Naive thymus-derived CD4-positive, alpha-beta T cell (primary cell): ENCODE results near the gene GFPT2. TPM values are rescaled to one million over a fixed set of nuclear protein-coding genes. Genes with fewer than 3 reads are reported as not detected.

Experiments
- ATAC-seq: fragments of 150-1000 bp; cut with Tn5 transposase; 2 replicates; pipeline ENCODE4 v1.10.0; 2021; ENCODE audit warnings: mild to moderate bottlenecking, moderate library complexity
- CTCF ChIA-PET: fragments of 350-600 bp; sonication (Branson Sonifier 250); formaldehyde crosslinking; loops from one replicate; lab custom pipeline; 2021; ENCODE audit warnings: antibody characterized with exemption; lab: Charles Lee
- POLR2A ChIA-PET: fragments of 350-600 bp; sonication (Branson Sonifier 250); formaldehyde crosslinking; loops from one replicate; lab custom pipeline; 2021; ENCODE audit warnings: antibody characterized with exemption, inconsistent platforms; lab: Charles Lee
- DNase-seq, 9 donors: peaks; one replicate each; pipeline versions ENCODE4 v3.0.0 to v3.0.0-alpha.2; 2020 to 2022; ENCODE audit warnings: mixed read lengths in 1 of 9
- H3K27ac ChIP-seq: one replicate; pipeline ENCODE4 v1.7.0; 2013; ENCODE audit warnings: mild to moderate bottlenecking, low read depth, low read length, moderate library complexity
- H3K27me3 ChIP-seq, 2 donors: one replicate each; pipeline ENCODE4 v1.7.0; 2013; ENCODE audit warnings: low read length in 2 of 2, mild to moderate bottlenecking in 2 of 2, moderate library complexity in 2 of 2; ENCODE audit not compliant: control insufficient read depth in 2 of 2, insufficient read depth in 2 of 2
- H3K36me3 ChIP-seq, 3 experiments: 1 replicate in 2 of 3; 2 replicates in 1 of 3; pipeline ENCODE4 v1.7.0; 2013; ENCODE audit warnings: low read length in 3 of 3, mild to moderate bottlenecking in 3 of 3, moderate library complexity in 1 of 3; ENCODE audit not compliant: insufficient read depth in 3 of 3, control insufficient read depth in 2 of 3
- H3K4me1 ChIP-seq, 2 donors: one replicate each; pipeline ENCODE4 v1.7.0; 2013; ENCODE audit warnings: low read length in 2 of 2, mild to moderate bottlenecking in 2 of 2, moderate library complexity in 1 of 2; ENCODE audit not compliant: control insufficient read depth in 2 of 2, insufficient read depth in 2 of 2
- H3K4me3 ChIP-seq: 2 replicates; pipeline ENCODE4 v1.7.0; 2013; ENCODE audit warnings: mild to moderate bottlenecking, low read length
- H3K9me3 ChIP-seq, 3 experiments: 1 replicate in 2 of 3; 2 replicates in 1 of 3; pipeline ENCODE4 v1.7.0; 2013; ENCODE audit warnings: low read length in 3 of 3; ENCODE audit not compliant: control insufficient read depth in 2 of 3
- H3K27ac Mint-ChIP-seq, 9 donors: one replicate each; pipeline ENCODE4 v1.8.0; 2020 to 2022; ENCODE audit warnings: mixed read lengths in 9 of 9, mild to moderate bottlenecking in 8 of 9, moderate library complexity in 5 of 9, inconsistent platforms in 2 of 9
- H3K27me3 Mint-ChIP-seq, 5 donors: one replicate each; pipeline ENCODE4 v1.8.0; 2021 to 2022; ENCODE audit warnings: mixed read lengths in 5 of 5, mild to moderate bottlenecking in 1 of 5
- H3K36me3 Mint-ChIP-seq, 5 donors: one replicate each; pipeline ENCODE4 v1.8.0; 2020 to 2022; ENCODE audit warnings: mixed read lengths in 5 of 5, mild to moderate bottlenecking in 3 of 5, inconsistent platforms in 1 of 5
- H3K4me1 Mint-ChIP-seq, 7 donors: one replicate each; pipeline ENCODE4 v1.8.0; 2020 to 2022; ENCODE audit warnings: mixed read lengths in 7 of 7, mild to moderate bottlenecking in 3 of 7, inconsistent platforms in 1 of 7
- H3K4me3 Mint-ChIP-seq, 10 donors: one replicate each; pipeline ENCODE4 v1.8.0; 2020 to 2022; ENCODE audit warnings: mild to moderate bottlenecking in 10 of 10, mixed read lengths in 10 of 10, moderate library complexity in 6 of 10, inconsistent platforms in 2 of 10
- H3K9me3 Mint-ChIP-seq, 11 donors: one replicate each; pipeline ENCODE4 v1.8.0; 2020 to 2022; ENCODE audit warnings: mixed read lengths in 11 of 11, mild to moderate bottlenecking in 4 of 11, inconsistent platforms in 1 of 11, moderate library complexity in 1 of 11
- intact Hi-C, 2 donors: fragments of 100-400 bp; cut with micrococcal nuclease; formaldehyde crosslinking; loops; one replicate each; pipeline ENCODE4 v1.15.1; 2023
- polyA plus RNA-seq, 2 donors: library from polyadenylated mRNA; unstranded; fragments of 300-500 nt; fragmentation: Illumina TruSeq; gene quantifications; one replicate each; pipeline ENCODE4 v1.2.3, GENCODE V29; 2021
- total RNA-seq, 6 experiments: library from RNA in 5 of 6; stranded (reverse) in 5 of 6; gene quantifications; 1 replicate in 5 of 6; 2 replicates in 1 of 6; pipeline ENCODE4 v1.2.3 and lab custom pipeline; 2021 to 2026

Gene GFPT2
- total and polyA plus RNA-seq, 7 experiments from 2014 or later, result 0.16 to 0.81 TPM; not detected in 5

GRCh38 chr5:180326989-180327565 lies 26.1 kb downstream of the GFPT2 start:
- no peaks in the 10 kb centered on the region for H3K4me1 ChIP-seq
- no peak overlapping the region for H3K4me3 Mint-ChIP-seq
- intact Hi-C loops, result no loop called here
- H3K4me3 ChIP-seq, result no peak overlapping the region
- ATAC-seq (no peak), DNase-seq (no peak)
- no peaks in the 10 kb centered on the region for H3K9me3 ChIP-seq
- ChIA-PET CTCF (no interaction called here), POLR2A (interaction anchor here (0.7 kb wide), 1 partner anchor 11 kb away, joined by 3 read pairs; no protein-coding TSS in a partner anchor)
- H3K4me1 Mint-ChIP-seq, result peaks cover 0 to 3% (median 0%) of the 10 kb centered on the region in 7 donors
- no peaks in the 10 kb centered on the region for H3K27me3 ChIP-seq
- H3K27ac ChIP-seq, result no peak overlapping the region
- H3K36me3 ChIP-seq, result no peaks in the 10 kb centered on the region
- H3K9me3 Mint-ChIP-seq, result no peaks in the 10 kb centered on the region
- no peak overlapping the region for H3K27ac Mint-ChIP-seq
- no peaks in the 10 kb centered on the region for H3K36me3 Mint-ChIP-seq
- peaks cover 0 to 15% (median 6%) of the 10 kb centered on the region in 5 donors for H3K27me3 Mint-ChIP-seq

- intact Hi-C loops, result no loop called here
- H3K4me3 ChIP-seq, result no peak overlapping the region
- no peak for DNase-seq
- POLR2A ChIA-PET, result no interaction called here
- Mint-ChIP-seq H3K27ac (no peak overlapping the region), H3K4me1 (peaks cover 0 to 3% (median 0%) of the 10 kb centered on the region in 7 donors), H3K9me3 (no peaks in the 10 kb centered on the region), H3K36me3 (no peaks in the 10 kb centered on the region), H3K4me3 (no peak overlapping the region), H3K27me3 (no peaks in the 10 kb centered on the region)
- no peaks in the 10 kb centered on the region for H3K4me1 ChIP-seq
- no peak for ATAC-seq
- H3K9me3 ChIP-seq, result no peaks in the 10 kb centered on the region
- CTCF ChIA-PET, result interaction anchor here (0.6 to 2.0 kb wide), 5 partner anchors 8 to 610 kb away, joined by 3 to 8 read pairs (median 3); no protein-coding TSS in a partner anchor
- H3K27ac ChIP-seq, result no peak overlapping the region
- no peaks in the 10 kb centered on the region for H3K36me3 ChIP-seq
- H3K27me3 ChIP-seq, result no peaks in the 10 kb centered on the region
These were observed 28.6 kb downstream of the GFPT2 start for GRCh38 chr5:180324601-180324950.

- Mint-ChIP-seq H3K27ac (no peak overlapping the region), H3K4me1 (peaks cover 0 to 3% (median 0%) of the 10 kb centered on the region in 7 donors), H3K4me3 (no peak overlapping the region), H3K36me3 (no peaks in the 10 kb centered on the region), H3K27me3 (no peaks in the 10 kb centered on the region), H3K9me3 (no peaks in the 10 kb centered on the region)
- Histone ChIP-seq H3K4me3 (no peak overlapping the region), H3K4me1 (no peaks in the 10 kb centered on the region), H3K36me3 (no peaks in the 10 kb centered on the region), H3K27me3 (no peaks in the 10 kb centered on the region), H3K9me3 (no peaks in the 10 kb centered on the region), H3K27ac (no peak overlapping the region)
- ChIA-PET CTCF (interaction anchor here (0.6 to 2.0 kb wide), 5 partner anchors 8 to 610 kb away, joined by 3 to 8 read pairs (median 3); no protein-coding TSS in a partner anchor), POLR2A (no interaction called here)
- no peak for ATAC-seq
- no peak for DNase-seq
- intact Hi-C loops, result no loop called here
These were observed 29.1 kb downstream of the GFPT2 start for GRCh38 chr5:180323941-180324600.

GRCh38 chr5:180323160-180323559 lies 30.0 kb downstream of the GFPT2 start:
- Mint-ChIP-seq H3K4me3 (no peak overlapping the region), H3K27me3 (no peaks in the 10 kb centered on the region), H3K9me3 (no peaks in the 10 kb centered on the region), H3K27ac (no peak overlapping the region), H3K36me3 (no peaks in the 10 kb centered on the region), H3K4me1 (peaks cover 0 to 3% (median 0%) of the 10 kb centered on the region in 7 donors)
- no peaks in the 10 kb centered on the region for H3K27me3 ChIP-seq
- ATAC-seq, result no peak
- no peaks in the 10 kb centered on the region for H3K4me1 ChIP-seq
- H3K36me3 ChIP-seq, result no peaks in the 10 kb centered on the region
- DNase-seq, result no peak
- POLR2A ChIA-PET, result no interaction called here
- CTCF ChIA-PET, result interaction anchor here (0.9 kb wide), 1 partner anchor 29 kb away, joined by 3 read pairs; no protein-coding TSS in a partner anchor
- intact Hi-C loops, result no loop called here
- H3K27ac ChIP-seq, result no peak overlapping the region
- no peaks in the 10 kb centered on the region for H3K9me3 ChIP-seq
- H3K4me3 ChIP-seq, result no peak overlapping the region

- no peak overlapping the region for H3K27ac Mint-ChIP-seq
- H3K27me3 ChIP-seq, result no peaks in the 10 kb centered on the region
- ATAC-seq (no peak), DNase-seq (no peak)
- no peak overlapping the region for H3K4me3 Mint-ChIP-seq
- no peaks in the 10 kb centered on the region for H3K36me3 ChIP-seq
- POLR2A ChIA-PET, result no interaction called here
- no peaks in the 10 kb centered on the region for H3K9me3 Mint-ChIP-seq
- intact Hi-C loops, result loop anchor here in 1 of 2 donors (5.0 kb wide), 1 partner anchor 121 kb away; no protein-coding TSS in a partner anchor
- H3K27me3 Mint-ChIP-seq, result no peaks in the 10 kb centered on the region
- no peak overlapping the region for H3K27ac ChIP-seq
- no peak overlapping the region for H3K4me3 ChIP-seq
- no peaks in the 10 kb centered on the region for H3K36me3 Mint-ChIP-seq
- peaks cover 0 to 8% (median 0%) of the 10 kb centered on the region in 7 donors for H3K4me1 Mint-ChIP-seq
- H3K9me3 ChIP-seq, result no peaks in the 10 kb centered on the region
- CTCF ChIA-PET, result interaction anchor here (0.8 kb wide), 1 partner anchor 24 kb away, joined by 6 read pairs; no protein-coding TSS in a partner anchor
- no peaks in the 10 kb centered on the region for H3K4me1 ChIP-seq
These were observed 34.6 kb downstream of the GFPT2 start for GRCh38 chr5:180318456-180319089.

GRCh38 chr5:180316586-180316985 lies 36.5 kb downstream of the GFPT2 start:
- H3K4me3 Mint-ChIP-seq, result no peak overlapping the region
- Histone ChIP-seq H3K4me1 (no peaks in the 10 kb centered on the region), H3K27me3 (no peaks in the 10 kb centered on the region), H3K9me3 (no peaks in the 10 kb centered on the region), H3K36me3 (no peaks in the 10 kb centered on the region), H3K4me3 (no peak overlapping the region), H3K27ac (no peak overlapping the region)
- ChIA-PET CTCF (interaction anchor here (0.6 to 4.8 kb wide), 8 partner anchors 8 to 524 kb away, joined by 3 to 72 read pairs (median 3); partner anchors contain the start of gene MAPK9), POLR2A (interaction anchor here (0.6 to 3.6 kb wide), 2 partner anchors 23 to 565 kb away, joined by 3 to 39 read pairs; partner anchors contain the start of gene MAPK9)
- ATAC-seq (no peak), DNase-seq (no peak)
- no peaks in the 10 kb centered on the region for H3K36me3 Mint-ChIP-seq
- no peaks in the 10 kb centered on the region for H3K9me3 Mint-ChIP-seq
- intact Hi-C loops, result loop anchor here in 1 of 2 donors (5.0 kb wide), 1 partner anchor 119 kb away; no protein-coding TSS in a partner anchor
- no peak overlapping the region for H3K27ac Mint-ChIP-seq
- peaks cover 0 to 8% (median 0%) of the 10 kb centered on the region in 7 donors for H3K4me1 Mint-ChIP-seq
- H3K27me3 Mint-ChIP-seq, result no peaks in the 10 kb centered on the region
